HEK293 (cell line): ENCODE results near the gene LIPE.
A peak's percentile ranks its signal among the peaks of the same experiment; 100 is the strongest.

Experiments used
- CTCF ChIA-PET: fragments of 350-600 bp; formaldehyde crosslinking; extraction: SDS; loops from one replicate; lab custom pipeline; 2021; ENCODE audit warnings: antibody characterized with exemption; lab: Yijun Ruan, JAX
- POLR2A ChIA-PET: fragments of 300-600 bp; formaldehyde crosslinking; extraction: SDS; loops from one replicate; lab custom pipeline; 2020; ENCODE audit warnings: antibody characterized with exemption, inconsistent platforms; lab: Yijun Ruan, JAX
- H3K27ac ChIP-seq: fragments of 200-500 bp; sonication (Bioruptor generic); 2 replicates; pipeline ENCODE4 v1.5.1; 2014; ENCODE audit warnings: low read depth, low read length, control low read depth, inconsistent platforms; ENCODE audit errors: extremely low read depth
- H3K36me3 ChIP-seq, 2 experiments: fragments of 200-500 bp in 1 of 2; sonication (Bioruptor generic) in 1 of 2; 1 replicate in 1 of 2; 2 replicates in 1 of 2; pipeline ENCODE4 v1.5.1; 2014 to 2017; ENCODE audit warnings: inconsistent platforms in 2 of 2, low read length in 2 of 2; ENCODE audit not compliant: control insufficient read depth in 2 of 2, insufficient read depth in 1 of 2
- H3K4me1 ChIP-seq: fragments of 200-500 bp; sonication (Bioruptor generic); 2 replicates; pipeline ENCODE4 v1.5.1; 2014; ENCODE audit warnings: mild to moderate bottlenecking, low read length, inconsistent platforms; ENCODE audit not compliant: control insufficient read depth, insufficient read depth
- H3K4me3 ChIP-seq: 2 replicates; pipeline ENCODE4 v1.5.1; 2011; ENCODE audit warnings: low read depth, mild to moderate bottlenecking, control low read depth, low read length, moderate library complexity
- H3K9me3 ChIP-seq: fragments of 200-500 bp; sonication (Bioruptor generic); 2 replicates; pipeline ENCODE4 v1.5.1; 2014; ENCODE audit warnings: low read depth, low read length, inconsistent platforms; ENCODE audit not compliant: control insufficient read depth, insufficient read depth
- EGR2 ChIP-seq: fragments of 450-650 bp; formaldehyde crosslinking; IDR thresholded peaks from 2 replicates; pipeline ENCODE4 v1.5.1; 2016; ENCODE audit warnings: low read depth, missing biosample characterization, missing genetic modification characterization
- GLIS1 ChIP-seq: fragments of 450-650 bp; formaldehyde crosslinking; IDR thresholded peaks from 2 replicates; pipeline ENCODE4 v1.5.1; 2016; ENCODE audit warnings: missing biosample characterization, missing genetic modification characterization
- HOXD13 ChIP-seq: sonication (generic); formaldehyde crosslinking; IDR thresholded peaks from 2 replicates; pipeline ENCODE4 v1.8.0; 2022; ENCODE audit warnings: missing genetic modification reagents, borderline replicate concordance
- KLF9 ChIP-seq: fragments of 450-650 bp; formaldehyde crosslinking; IDR thresholded peaks from 2 replicates; pipeline ENCODE4 v1.5.1; 2016; ENCODE audit warnings: missing biosample characterization, missing genetic modification characterization, low read depth
- PRDM1 ChIP-seq: fragments of 450-650 bp; formaldehyde crosslinking; IDR thresholded peaks from 2 replicates; pipeline ENCODE4; 2016; ENCODE audit warnings: missing biosample characterization, missing genetic modification characterization
- SP3 ChIP-seq: fragments of 450-650 bp; formaldehyde crosslinking; IDR thresholded peaks from 2 replicates; pipeline ENCODE4 v1.5.1; 2016; ENCODE audit warnings: missing biosample characterization, missing genetic modification characterization
- WT1 ChIP-seq: fragments of 450-650 bp; formaldehyde crosslinking; IDR thresholded peaks from 2 replicates; pipeline ENCODE4 v1.5.1; 2016; ENCODE audit warnings: missing biosample characterization, missing genetic modification characterization
- ZBTB1 ChIP-seq: fragments of 450-650 bp; formaldehyde crosslinking; IDR thresholded peaks from 2 replicates; pipeline ENCODE4 v1.5.1; 2016; ENCODE audit warnings: missing biosample characterization, missing genetic modification characterization
- ZNF10 ChIP-seq: fragments of 450-650 bp; formaldehyde crosslinking; IDR thresholded peaks from 2 replicates; pipeline ENCODE4 v1.5.1; 2017; ENCODE audit warnings: missing biosample characterization, missing genetic modification characterization
- ZNF112 ChIP-seq: fragments of 450-650 bp; formaldehyde crosslinking; IDR thresholded peaks from 2 replicates; pipeline ENCODE4 v1.5.0; 2017; ENCODE audit warnings: missing biosample characterization, missing genetic modification characterization
- ZNF121 ChIP-seq: fragments of 450-650 bp; formaldehyde crosslinking; IDR thresholded peaks from 2 replicates; pipeline ENCODE4 v1.5.1; 2016; ENCODE audit warnings: missing biosample characterization, missing genetic modification characterization
- ZNF148 ChIP-seq: fragments of 450-650 bp; formaldehyde crosslinking; IDR thresholded peaks from 2 replicates; pipeline ENCODE4 v1.5.0; 2017; ENCODE audit warnings: missing biosample characterization, missing genetic modification characterization, borderline replicate concordance
- ZNF16 ChIP-seq: fragments of 450-650 bp; formaldehyde crosslinking; IDR thresholded peaks from 2 replicates; pipeline ENCODE4 v1.5.1; 2016; ENCODE audit warnings: low read depth, missing biosample characterization, missing genetic modification characterization
- ZNF341 ChIP-seq: fragments of 450-650 bp; formaldehyde crosslinking; IDR thresholded peaks from 2 replicates; pipeline ENCODE4; 2016; ENCODE audit warnings: low read depth, missing biosample characterization, missing genetic modification characterization
- ZNF354C ChIP-seq: fragments of 450-650 bp; formaldehyde crosslinking; IDR thresholded peaks from 2 replicates; pipeline ENCODE4 v1.5.1; 2016; ENCODE audit warnings: missing biosample characterization, missing genetic modification characterization, low read depth, borderline replicate concordance
- ZNF366 ChIP-seq: fragments of 450-650 bp; formaldehyde crosslinking; conservative IDR thresholded peaks from 2 replicates; pipeline ENCODE4 v1.5.1; 2016; ENCODE audit warnings: missing biosample characterization, missing genetic modification characterization
- ZNF416 ChIP-seq: fragments of 450-650 bp; formaldehyde crosslinking; IDR thresholded peaks from 2 replicates; pipeline ENCODE4 v1.5.1; 2016; ENCODE audit warnings: missing biosample characterization, missing genetic modification characterization
- ZNF501 ChIP-seq: fragments of 450-650 bp; formaldehyde crosslinking; IDR thresholded peaks from 2 replicates; pipeline ENCODE4 v1.5.1; 2016; ENCODE audit warnings: missing biosample characterization, missing genetic modification characterization
- ZNF670 ChIP-seq: fragments of 450-650 bp; formaldehyde crosslinking; IDR thresholded peaks from 2 replicates; pipeline ENCODE4 v1.5.1; 2016; ENCODE audit warnings: missing biosample characterization, missing genetic modification characterization, low read depth
- ZNF830 ChIP-seq: fragments of 450-650 bp; IDR thresholded peaks from 2 replicates; pipeline ENCODE4 v1.5.0; 2018; ENCODE audit warnings: missing biosample characterization, missing genetic modification characterization, low read depth, mild to moderate bottlenecking, moderate library complexity
- ZSCAN30 ChIP-seq: fragments of 450-650 bp; IDR thresholded peaks from 2 replicates; pipeline ENCODE4 v1.5.1; 2018; ENCODE audit warnings: missing biosample characterization, mild to moderate bottlenecking, missing genetic modification characterization, moderate library complexity

LIPE gene

DNA sequence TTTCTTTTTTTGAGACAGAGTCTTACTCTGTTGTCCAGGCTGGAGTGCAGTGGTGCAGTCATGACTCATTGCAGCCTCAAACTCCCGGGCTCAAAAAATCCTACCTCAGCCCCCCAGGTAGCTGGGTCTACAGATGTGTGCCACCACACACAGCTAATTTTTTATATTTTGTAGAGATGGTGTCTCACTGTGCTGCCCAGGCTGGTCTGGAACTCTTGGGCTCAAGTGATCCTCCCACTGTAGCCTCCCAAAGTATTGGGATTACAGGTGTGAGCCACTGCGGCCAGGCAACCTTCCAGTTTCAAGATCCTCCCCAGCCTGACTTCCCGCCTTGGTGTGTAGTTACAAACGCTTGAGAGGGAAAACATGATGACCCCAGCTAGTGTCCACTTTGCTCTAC is 59.3 kb downstream of the LIPE start:
- H3K4me3 ChIP-seq = no peak overlapping the region
- CTCF ChIA-PET = interaction anchor here (0.7 kb wide), 1 partner anchor 486 kb away, joined by 4 read pairs; no protein-coding TSS in a partner anchor
- peaks cover 39 to 45% of the 10 kb centered on the region in 2 experiments for H3K36me3 ChIP-seq
- TF ChIP-seq ZNF121 (tag by site-specific recombination) (peak; percentile 77; the same call in 1 of the 2 replicates), ZNF148 (tag by site-specific recombination) (no peak)
- TF ChIP-seq, all 188 proteins: peak for 1
- H3K9me3 ChIP-seq = no peaks in the 10 kb centered on the region
- H3K27ac ChIP-seq = no peak overlapping the region
- 0 out of 2 replicates have a peak, but pooled peaks cover 3% of the 10 kb centered on the region for H3K4me1 ChIP-seq
- POLR2A ChIA-PET = no interaction called here

DNA sequence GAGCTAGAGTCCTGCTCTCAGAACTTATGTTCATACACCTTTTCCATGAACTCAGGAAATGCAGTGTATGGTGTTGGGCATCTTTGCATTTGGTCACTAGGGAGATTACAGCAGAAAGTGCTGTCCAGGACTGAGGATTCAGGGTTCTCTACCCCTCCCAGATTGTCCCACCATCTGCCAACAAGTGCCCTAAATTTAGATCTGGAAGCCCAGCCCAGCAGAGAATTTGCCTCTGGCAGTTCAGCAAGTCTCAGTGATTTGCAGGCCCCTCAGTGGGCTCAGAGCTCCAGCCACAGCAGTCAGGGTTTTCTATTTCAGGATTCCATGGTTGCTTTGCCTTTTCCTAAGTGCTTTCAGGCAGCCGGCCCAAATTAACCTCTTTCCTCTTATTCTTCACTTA is 60.5 kb downstream of the LIPE start:
- Histone ChIP-seq H3K27ac (peak overlapping the region; percentile 31; the same call in 1 of the 2 replicates), H3K36me3 (peaks cover 36 to 50% of the 10 kb centered on the region in 2 experiments), H3K4me1 (0 out of 2 replicates have a peak, but pooled peaks cover 3% of the 10 kb centered on the region), H3K9me3 (no peaks in the 10 kb centered on the region), H3K4me3 (no peak overlapping the region)
- TF ChIP-seq ZNF354C = no peak
- TF ChIP-seq ZBTB1 (tag by site-specific recombination) = no peak
- no peak for TF ChIP-seq GLIS1
- no peak for TF ChIP-seq ZNF112 (tag by site-specific recombination)
- no peak for TF ChIP-seq SP3 (tag by site-specific recombination)
- TF ChIP-seq HOXD13 (CRISPR knock-in tag) = no peak
- TF ChIP-seq ZNF16 (tag by site-specific recombination) = no peak
- no peak for TF ChIP-seq PRDM1 (tag by site-specific recombination)
- no peak for TF ChIP-seq ZNF830 (tag by site-specific recombination)
- TF ChIP-seq ZNF670 (tag by site-specific recombination) = no peak
- no peak for TF ChIP-seq ZNF501
- TF ChIP-seq ZNF416 (tag by site-specific recombination) = no peak
- TF ChIP-seq ZNF10 = no peak
- no peak for TF ChIP-seq ZNF341 (tag by site-specific recombination)
- no peak for TF ChIP-seq ZSCAN30 (tag by site-specific recombination)
- TF ChIP-seq WT1 (tag by site-specific recombination) = no peak
- no peak for TF ChIP-seq EGR2 (tag by site-specific recombination)
- no peak for TF ChIP-seq ZNF366 (tag by site-specific recombination)
- POLR2A ChIA-PET = no interaction called here
- CTCF ChIA-PET = no interaction called here

DNA sequence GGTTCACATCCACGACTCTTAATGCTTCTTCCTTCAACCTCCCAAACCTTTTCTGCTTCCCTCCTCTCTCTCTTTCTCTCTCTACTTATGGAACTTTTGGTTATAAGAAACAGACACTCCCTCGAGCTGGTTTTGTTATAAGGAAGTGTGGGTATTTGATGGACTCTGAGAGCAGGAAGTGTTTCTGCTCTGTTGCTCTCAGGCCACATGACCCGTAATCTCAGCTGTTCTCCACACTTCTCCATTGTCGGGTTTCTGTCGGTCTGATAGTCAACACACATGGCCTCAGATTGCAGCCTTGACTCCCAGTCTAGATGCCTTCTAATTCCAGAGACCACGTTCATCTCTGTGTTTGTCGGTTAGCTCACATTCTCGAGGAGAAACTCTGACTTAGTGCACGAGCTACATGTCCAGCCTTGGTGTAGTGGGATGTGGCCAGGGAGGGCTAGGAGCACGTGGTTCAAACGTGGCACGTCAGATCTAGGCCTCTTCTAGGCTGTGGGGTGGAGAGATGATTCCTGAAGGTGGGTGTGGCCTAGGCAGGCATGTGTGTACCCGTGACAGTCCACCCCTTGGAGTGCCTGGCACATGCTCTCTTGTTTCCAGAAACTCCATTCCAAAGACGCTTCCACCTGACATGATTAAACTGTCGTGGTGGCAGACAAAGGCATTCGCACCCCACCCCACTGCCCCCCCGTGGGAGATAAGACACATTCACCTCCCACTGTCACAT is 63.4 kb downstream of the LIPE start:
- no peak for TF ChIP-seq GLIS1
- TF ChIP-seq KLF9 (tag by site-specific recombination) = peak; percentile 92
- H3K4me1 ChIP-seq = 0 out of 2 replicates have a peak, but pooled peaks cover 3% of the 10 kb centered on the region
- H3K4me3 ChIP-seq = no peak overlapping the region
- H3K27ac ChIP-seq = no peak overlapping the region
- no peaks in the 10 kb centered on the region for H3K9me3 ChIP-seq
- peaks cover 46 to 55% of the 10 kb centered on the region in 2 experiments for H3K36me3 ChIP-seq
- POLR2A ChIA-PET = no interaction called here
- CTCF ChIA-PET = interaction anchor here (0.6 to 2.0 kb wide), 4 partner anchors 20 to 81 kb away, joined by 3 to 10 read pairs (median 3); no protein-coding TSS in a partner anchor
